ENCODE data around the gene PSTPIP1. TPM values are rescaled to one million over a fixed set of nuclear protein-coding genes. Genes with fewer than 3 reads are reported as not detected.

PSTPIP1 gene
- total RNA-seq, 4 donors from 2014 or later, result 0.57 to 9.9 (median 5.3) TPM

DNA sequence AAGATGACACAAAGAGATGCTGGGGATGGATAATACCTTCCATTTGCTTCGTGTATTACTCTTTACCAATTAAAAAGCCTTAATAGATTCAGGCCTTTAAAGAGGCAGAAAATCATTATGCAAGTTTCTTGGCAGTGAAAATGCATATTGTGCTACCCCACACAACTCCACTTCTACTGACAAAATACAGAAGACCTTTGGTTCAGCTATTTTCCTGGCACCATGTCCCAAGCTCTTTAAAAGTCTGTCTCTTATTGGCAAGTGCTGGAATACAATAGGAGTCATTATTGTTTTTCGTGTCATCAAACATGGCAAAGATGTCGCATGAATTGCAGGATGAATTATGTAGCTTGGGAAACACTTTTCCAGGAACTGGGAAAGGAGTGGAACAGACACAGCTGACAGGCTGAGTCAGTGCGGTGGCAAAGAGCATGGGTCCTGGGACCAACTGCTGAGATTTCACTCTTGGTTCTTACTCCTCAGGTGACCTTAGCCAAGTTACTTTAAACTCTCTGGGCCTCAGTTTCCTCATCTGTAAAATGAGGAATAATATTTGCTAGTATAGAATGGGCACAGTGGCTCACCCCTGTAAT is 81.5 kb downstream of the PSTPIP1 start:
- TF ChIP-seq POLR2A (IDR thresholded peaks at IDR 0.05), result no peak
- no peak for DNase-seq
- Histone ChIP-seq H3K4me3 (no peak overlapping the region), H3K4me1 (peaks cover 0 to 1% (median 0%) of the 10 kb centered on the region in 3 donors), H3K27me3 (peaks cover 0 to 9% (median 0%) of the 10 kb centered on the region in 4 donors), H3K36me3 (no peaks in the 10 kb centered on the region), H3K27ac (no peak overlapping the region), H3K9me3 (no peaks in the 10 kb centered on the region)
- intact Hi-C loops (cut with DNase I), result no loop called here
- 65% methylated on average over 4 of the region's 4 CpGs for WGBS, 2 donors

DNA sequence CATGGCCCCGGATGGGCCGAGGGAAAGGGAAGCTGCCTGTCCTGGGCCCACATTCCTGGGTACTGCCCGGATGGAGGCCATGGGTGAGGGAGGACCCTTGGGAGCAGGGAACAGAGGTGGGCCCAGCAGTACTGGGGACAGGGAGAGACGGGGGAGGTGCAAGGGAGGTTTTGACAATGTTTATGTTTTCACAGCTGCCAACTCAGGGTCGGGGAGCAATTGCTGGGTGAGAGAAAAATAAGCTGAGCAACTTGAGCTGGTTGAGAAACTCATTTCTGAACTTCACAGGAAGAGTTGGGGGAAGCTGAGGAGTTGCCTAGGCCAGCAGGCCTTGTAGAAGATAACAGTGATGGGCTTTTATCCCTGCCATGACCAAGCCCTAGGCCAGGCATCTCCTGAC is 87.0 kb downstream of the PSTPIP1 start:
- intact Hi-C loops (cut with DNase I), result no loop called here
- 69 to 70% methylated on average over 5 of the region's 5 CpGs for WGBS, 2 donors
- Histone ChIP-seq H3K4me1 (peaks cover 0 to 12% (median 6%) of the 10 kb centered on the region in 3 donors), H3K9me3 (no peaks in the 10 kb centered on the region), H3K4me3 (no peak overlapping the region), H3K27ac (no peak overlapping the region), H3K27me3 (no peaks in the 10 kb centered on the region), H3K36me3 (no peaks in the 10 kb centered on the region)
- DNase-seq, result no peak
- no peak for TF ChIP-seq POLR2A (IDR thresholded peaks at IDR 0.05)
- TF ChIP-seq, protein P1, sequence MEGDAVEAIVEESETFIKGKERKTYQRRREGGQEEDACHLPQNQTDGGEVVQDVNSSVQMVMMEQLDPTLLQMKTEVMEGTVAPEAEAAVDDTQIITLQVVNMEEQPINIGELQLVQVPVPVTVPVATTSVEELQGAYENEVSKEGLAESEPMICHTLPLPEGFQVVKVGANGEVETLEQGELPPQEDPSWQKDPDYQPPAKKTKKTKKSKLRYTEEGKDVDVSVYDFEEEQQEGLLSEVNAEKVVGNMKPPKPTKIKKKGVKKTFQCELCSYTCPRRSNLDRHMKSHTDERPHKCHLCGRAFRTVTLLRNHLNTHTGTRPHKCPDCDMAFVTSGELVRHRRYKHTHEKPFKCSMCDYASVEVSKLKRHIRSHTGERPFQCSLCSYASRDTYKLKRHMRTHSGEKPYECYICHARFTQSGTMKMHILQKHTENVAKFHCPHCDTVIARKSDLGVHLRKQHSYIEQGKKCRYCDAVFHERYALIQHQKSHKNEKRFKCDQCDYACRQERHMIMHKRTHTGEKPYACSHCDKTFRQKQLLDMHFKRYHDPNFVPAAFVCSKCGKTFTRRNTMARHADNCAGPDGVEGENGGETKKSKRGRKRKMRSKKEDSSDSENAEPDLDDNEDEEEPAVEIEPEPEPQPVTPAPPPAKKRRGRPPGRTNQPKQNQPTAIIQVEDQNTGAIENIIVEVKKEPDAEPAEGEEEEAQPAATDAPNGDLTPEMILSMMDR (IDR thresholded peaks at IDR 0.05), result no peak

DNA sequence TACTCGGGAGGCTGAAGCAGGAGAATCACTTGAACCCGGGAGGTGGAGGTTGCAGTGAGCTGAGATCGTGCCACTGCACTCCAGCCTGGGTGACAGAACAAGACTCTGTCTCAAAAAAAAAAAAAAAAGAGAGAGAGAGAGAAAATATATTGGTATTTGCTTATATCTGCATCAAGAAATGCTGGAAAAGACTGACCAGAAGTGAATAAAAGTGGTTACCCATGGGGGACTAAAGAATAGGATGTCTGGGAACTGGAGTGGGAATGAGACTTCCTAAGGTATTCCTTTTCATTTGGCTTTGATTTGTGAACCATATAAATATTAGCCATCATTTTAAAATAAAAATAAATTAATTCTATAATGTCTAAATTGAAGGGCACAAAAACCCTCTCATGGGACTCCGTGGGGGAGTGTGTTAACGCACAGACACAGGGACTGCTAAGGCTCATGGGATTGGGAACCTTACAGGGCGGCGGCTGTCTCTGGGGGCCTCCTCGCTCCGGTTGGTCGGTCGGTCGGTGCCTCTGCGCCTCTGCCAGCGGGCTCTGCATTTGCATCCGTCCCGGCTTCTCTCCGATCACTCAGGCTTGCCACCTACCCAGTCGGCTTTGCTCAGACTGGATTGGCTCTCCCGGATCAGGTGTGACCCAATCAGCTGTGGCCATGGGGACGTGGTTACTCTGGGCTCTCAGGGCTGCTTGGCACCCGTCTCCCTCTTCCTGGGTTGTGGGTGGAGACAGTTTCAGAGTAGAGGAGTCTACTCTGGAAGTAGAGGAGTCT is 88.6 kb downstream of the PSTPIP1 start:
- WGBS, 2 donors, result 13 to 14% methylated on average over 17 to 18 of the region's 21 CpGs
- Histone ChIP-seq H3K4me3 (peak overlapping the region in 3 of 4 donors; percentile 6 to 56 (median 22)), H3K4me1 (peaks cover 0 to 12% (median 6%) of the 10 kb centered on the region in 3 donors), H3K27me3 (no peaks in the 10 kb centered on the region), H3K36me3 (no peaks in the 10 kb centered on the region), H3K9me3 (no peaks in the 10 kb centered on the region), H3K27ac (no peak overlapping the region)
- peak; percentile 45 for DNase-seq
- intact Hi-C loops (cut with DNase I), result no loop called here
- TF ChIP-seq POLR2A (IDR thresholded peaks at IDR 0.05), result no peak
- TF ChIP-seq, protein P1 (IDR thresholded peaks at IDR 0.05), result no peak

DNA sequence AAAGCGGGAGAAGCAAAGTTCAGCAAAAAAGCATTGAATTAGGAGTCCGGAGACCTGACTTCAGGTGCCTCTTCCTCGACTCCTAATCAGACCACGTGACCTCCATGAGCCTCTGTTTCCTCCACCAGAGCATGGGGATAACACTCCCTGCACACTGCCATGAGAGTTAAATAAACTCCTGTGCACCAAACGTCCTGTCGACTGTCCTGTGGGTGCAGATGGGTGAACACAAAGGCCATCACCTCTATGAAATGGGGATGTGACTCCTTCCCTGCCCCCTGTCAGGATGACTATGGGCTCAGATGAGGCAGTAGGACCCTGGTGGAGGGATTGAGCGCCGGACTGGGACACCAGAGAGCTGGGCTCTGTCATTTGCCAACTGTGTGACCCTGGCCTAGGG is 89.5 kb downstream of the PSTPIP1 start:
- intact Hi-C loops (cut with DNase I), result no loop called here
- TF ChIP-seq, protein P1 (IDR thresholded peaks at IDR 0.05), result no peak
- Histone ChIP-seq H3K27me3 (no peaks in the 10 kb centered on the region), H3K9me3 (no peaks in the 10 kb centered on the region), H3K27ac (no peak overlapping the region), H3K36me3 (no peaks in the 10 kb centered on the region), H3K4me3 (no peak overlapping the region), H3K4me1 (peaks cover 0 to 12% (median 6%) of the 10 kb centered on the region in 3 donors)
- WGBS, 2 donors, result 91 to 93% methylated on average over 8 of the region's 8 CpGs
- no peak for DNase-seq

DNA sequence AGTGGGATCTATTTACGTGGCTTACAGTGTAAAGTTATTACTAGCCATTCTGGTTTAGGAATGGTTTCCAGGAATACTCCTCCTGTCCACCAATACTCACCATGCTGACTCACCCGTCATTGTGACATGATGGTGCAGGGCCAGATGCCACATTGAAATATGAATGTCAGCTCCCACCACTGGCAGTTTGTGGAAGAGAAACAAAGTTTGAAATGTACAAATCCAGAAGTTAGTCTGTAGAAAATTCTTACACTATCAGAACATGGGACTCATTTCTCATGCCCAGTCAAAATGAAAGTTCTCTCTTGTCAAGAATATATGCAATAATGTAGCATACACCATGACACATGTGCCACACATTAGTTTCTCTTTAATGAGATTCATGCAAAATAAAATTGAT is 90.4 kb downstream of the PSTPIP1 start:
- intact Hi-C loops (cut with DNase I), result no loop called here
- no peak overlapping the region for H3K4me3 ChIP-seq
- DNase-seq, result no peak
- peaks cover 0 to 12% (median 6%) of the 10 kb centered on the region in 3 donors for H3K4me1 ChIP-seq
- H3K36me3 ChIP-seq, result no peaks in the 10 kb centered on the region
- WGBS, 2 donors, result 13 to 29% methylated on average over 2 of the region's 2 CpGs
- H3K27me3 ChIP-seq, result no peaks in the 10 kb centered on the region
- H3K27ac ChIP-seq, result no peak overlapping the region
- H3K9me3 ChIP-seq, result no peaks in the 10 kb centered on the region
- no peak for TF ChIP-seq POLR2A (IDR thresholded peaks at IDR 0.05)
- TF ChIP-seq, protein P1 (IDR thresholded peaks at IDR 0.05), result no peak

Small RNA genes lying within 50 kb of the gene (small RNA-seq; reads per million reads assigned to genes)
- gene RN7SL278P, result 0 reads per million in 4 donors

Other genes starting within 250 kb of the PSTPIP1 start
- 10 to 100 TPM; 18.3 to 30.1 (median 25.3) TPM for gene SCAPER, start 89.8 kb upstream of the PSTPIP1 start, total RNA-seq
- 10 to 100 TPM; 27.6 to 44.1 (median 41.8) TPM for gene RCN2, start 63.4 kb upstream of the PSTPIP1 start, total RNA-seq
- 100 to 1,000 TPM in 1 of 4 donors, 10 to 100 TPM in 3; 77.3 to 114 (median 87.0) TPM for gene TSPAN3, start 76.0 kb downstream of the PSTPIP1 start, total RNA-seq

All from esophagus squamous epithelium (tissue), 5 donors.